Stimulated activated CD4-positive, alpha-beta T cell treated with anti-CD3 and anti-CD28 coated beads, Interleukin-1b, Interleukin-23, amount 100 ng/mL, for 48 hours (primary cell): ENCODE measurements around the gene NDUFB5.
"Not testable (repeated sequence)": the region's sequence is repeated elsewhere in the genome, so short reads cannot be mapped to it uniquely, and the experiment has no call there.

Source experiments
- DNase-seq: peaks from one replicate; pipeline ENCODE4 v3.0.0-alpha.2; 2020

NDUFB5 gene

DNA sequence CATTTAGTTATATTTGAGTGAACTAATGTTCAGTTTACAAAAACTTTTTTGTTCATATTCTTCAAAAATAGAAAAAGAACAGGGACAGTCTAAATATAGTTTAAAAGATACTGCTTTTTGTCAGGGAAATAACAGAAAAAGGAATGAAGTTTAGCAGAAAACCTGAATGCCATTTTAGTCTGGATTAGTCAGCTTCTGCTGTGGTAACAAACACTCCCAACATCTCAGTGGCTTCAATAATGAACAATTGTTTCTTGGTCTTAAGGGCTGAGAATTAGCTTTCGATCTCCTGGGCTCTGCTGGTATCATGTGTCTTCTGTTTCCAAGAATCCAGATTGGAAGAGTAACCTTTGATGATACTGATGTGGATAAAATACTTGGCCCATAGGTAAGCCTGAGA, 35.9 kb downstream of the NDUFB5 start:
- DNase-seq: no peak

DNA sequence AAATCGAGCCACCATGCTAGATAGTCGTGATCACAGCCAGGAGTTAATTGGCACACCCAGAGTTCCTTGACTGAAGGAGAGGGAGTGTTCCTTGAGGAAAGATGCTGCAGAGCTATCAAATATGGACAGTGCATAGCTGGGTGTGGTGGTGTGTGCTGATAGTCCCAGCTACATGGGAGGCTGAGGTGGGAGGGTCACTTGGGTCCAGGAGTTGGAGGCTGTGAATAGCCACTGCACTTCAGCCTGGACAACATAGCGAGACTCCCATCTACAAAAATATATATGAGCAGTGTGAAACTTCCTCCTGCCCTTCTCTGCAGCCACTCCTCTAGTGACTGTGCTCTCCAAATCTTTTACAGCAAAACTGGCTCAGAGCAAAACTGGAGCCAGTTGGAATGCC, 38.3 kb downstream of the NDUFB5 start:
- DNase-seq: no peak

DNA sequence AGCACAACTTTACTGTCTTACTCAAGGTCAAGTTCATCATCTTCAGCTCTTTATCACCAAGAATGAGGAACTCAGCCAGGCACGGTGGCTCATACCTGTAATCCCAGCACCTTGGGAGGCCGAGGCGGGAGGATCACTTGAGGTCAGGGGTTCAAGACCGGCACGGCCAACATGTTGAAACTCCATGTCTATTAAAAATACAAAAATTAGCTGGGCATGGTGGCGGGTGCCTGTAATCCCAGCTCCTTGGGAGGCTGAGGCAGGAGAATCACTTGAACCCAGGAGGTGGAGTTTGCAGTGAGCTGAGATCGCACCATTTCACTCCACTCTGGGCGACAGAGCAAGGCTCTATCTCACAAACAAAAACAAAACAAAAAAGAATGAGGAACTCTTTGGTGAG, 39.2 kb downstream of the NDUFB5 start:
- not testable (repeated sequence) for DNase-seq

DNA sequence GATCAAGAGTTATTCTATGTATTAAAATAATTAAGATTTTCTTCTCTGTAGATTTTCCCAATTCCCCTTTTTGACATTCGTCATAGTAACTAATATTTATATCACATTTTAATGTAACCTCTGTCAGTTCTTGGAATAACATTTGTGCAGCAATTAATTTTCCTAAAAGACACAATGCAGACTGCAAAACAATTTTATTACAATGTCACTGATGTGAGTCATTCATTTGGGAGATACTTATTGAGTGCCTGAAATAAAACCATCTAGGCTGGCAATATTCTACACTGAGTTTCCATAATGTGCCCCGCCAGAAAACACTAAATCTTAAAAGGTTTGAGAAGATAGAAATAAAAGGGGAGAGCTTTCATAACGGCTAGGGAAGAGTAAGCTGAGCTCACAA, 41.6 kb downstream of the NDUFB5 start:
- no peak for DNase-seq

DNA sequence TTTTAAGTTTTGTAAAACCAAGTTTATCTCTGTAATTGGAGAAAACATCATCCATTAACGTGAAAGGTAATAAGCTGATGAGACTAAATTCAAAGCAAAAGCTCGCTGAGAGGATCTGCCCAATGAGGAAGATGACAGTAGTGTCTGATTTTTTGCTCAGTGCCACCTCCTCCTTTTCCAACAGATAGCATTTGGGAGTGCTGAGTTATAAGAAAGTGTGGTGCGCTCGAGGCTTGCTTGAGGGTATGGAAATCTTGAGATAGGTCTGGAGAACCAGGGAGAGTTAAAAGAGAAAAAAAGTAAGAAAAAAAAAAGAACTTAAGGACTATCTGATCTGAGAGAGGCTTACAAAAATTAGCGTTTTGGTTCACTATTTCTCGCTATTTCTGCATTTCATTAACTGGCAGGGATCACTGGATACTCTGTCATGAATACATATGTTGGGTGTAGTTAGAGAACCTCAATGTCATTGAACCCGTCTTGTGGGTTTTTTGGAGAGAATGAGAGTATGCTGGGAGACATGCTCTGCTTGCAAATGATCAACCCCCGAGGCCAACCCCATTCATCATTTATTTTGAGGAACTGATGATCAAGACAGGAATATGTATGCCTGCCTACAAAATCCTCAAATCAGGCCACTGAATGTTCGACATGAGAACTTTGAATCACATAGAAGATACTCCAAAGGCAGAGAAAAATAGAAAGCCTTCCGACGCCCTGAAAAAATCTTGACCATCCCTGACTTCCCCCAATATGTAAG, 47.3 kb downstream of the NDUFB5 start:
- no peak for DNase-seq

DNA sequence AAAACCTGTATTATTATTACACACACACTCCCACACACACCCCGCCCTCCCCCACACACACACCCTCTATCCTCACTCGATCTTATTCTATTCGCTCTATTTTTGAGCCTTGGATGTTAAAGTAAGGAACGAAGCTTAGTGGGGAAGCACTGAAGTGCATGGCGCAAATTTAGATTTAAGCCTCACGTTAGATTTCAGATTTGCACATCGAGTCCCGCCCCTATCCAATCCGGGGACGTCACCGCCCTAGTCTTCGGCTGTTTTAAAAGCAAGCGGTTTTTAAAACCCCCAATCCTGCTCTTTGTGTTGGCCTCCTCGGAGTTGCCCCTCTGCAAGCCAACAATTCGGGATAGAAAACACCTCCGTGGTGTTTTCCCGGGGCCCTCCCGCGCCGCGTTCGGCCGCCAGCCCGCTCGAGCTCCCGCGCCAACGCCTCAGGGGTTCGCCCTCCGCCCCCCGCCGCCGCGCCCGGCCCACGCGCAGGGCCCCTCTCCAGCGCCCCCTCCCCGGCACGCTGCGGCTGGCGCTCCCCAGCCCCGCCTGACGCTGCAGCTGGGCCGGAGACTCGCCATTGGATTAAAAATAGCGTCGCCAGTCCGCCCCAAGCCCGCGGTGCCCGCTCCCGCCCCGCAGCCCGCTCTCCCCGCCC, 48.0 kb downstream of the NDUFB5 start, which contains the start of gene USP13:
USP13 (plus strand) TSS at position 594 of the 649 bp plus-strand sequence. CDS start 186 bp downstream, outside the sequence.
- peak; percentile 60 for DNase-seq

DNA sequence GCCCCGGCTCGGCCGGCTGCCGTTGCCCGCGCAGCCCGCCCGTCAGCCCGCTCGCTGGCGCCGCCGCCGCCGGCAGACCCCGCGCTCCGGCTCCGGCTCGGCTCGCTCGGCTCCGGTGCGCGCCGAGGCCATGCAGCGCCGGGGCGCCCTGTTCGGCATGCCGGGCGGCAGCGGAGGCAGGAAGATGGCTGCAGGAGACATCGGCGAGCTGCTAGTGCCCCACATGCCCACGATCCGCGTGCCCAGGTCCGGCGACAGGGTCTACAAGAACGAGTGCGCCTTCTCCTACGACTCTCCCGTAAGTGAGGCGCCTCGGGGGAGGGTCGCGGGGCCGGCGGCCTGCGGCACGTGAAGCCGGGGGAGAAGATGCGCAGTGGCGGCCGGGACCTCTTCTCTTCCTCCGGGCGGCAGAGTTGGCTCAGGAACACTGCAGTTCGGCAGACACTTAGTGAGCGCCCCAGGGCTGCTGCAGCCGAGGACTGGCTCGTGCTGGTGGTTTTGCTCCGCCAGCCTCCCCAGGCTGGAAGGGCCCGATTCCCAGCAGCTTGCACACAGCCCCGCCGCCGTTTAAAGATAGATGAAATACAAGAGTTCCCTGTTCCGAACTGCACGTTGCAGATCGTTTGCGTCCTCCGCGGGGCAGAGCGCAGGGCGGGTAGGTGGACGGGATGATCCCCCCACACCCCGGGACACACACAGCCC, 48.7 kb downstream of the NDUFB5 start:
- DNase-seq: peak; percentile 63

DNA sequence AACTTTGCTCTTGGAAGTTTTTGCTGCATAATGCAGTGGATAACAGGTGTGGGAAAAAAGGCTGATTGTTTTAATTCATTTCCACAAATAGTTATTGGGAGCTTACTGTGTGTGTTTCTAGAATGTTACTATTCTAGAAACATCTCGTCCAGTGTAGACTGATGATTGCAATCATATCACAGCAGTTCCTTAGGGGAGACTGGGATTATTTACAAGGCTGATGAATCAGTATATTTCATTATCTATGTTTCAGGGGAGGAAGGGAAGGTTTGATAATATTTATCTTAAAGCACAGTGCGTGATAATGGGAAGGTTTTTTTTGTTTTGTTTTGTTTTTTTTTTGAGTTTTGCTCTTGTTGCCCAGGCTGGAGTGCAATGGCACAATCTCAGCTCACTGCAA, 50.6 kb downstream of the NDUFB5 start:
- no peak for DNase-seq

DNA sequence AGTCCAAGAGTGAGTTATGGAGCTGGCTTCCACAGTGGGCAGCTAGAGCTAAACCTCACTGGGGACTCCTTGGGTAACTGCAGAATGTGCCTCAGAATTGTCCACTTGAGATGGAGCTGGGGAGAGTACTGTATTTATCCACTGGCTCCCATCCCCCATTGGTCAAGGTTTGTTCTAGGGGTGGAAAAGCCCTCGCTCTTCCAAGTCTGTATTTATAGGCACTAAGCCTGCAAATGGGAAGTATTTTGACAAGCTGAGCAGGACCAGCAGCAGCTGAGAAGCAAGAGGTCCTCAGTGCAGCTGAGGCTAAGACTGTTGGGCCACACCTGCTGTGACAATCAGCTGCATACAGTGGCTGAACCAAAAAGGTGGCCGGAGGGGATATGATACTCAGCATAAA, 54.0 kb downstream of the NDUFB5 start:
- no peak for DNase-seq

DNA sequence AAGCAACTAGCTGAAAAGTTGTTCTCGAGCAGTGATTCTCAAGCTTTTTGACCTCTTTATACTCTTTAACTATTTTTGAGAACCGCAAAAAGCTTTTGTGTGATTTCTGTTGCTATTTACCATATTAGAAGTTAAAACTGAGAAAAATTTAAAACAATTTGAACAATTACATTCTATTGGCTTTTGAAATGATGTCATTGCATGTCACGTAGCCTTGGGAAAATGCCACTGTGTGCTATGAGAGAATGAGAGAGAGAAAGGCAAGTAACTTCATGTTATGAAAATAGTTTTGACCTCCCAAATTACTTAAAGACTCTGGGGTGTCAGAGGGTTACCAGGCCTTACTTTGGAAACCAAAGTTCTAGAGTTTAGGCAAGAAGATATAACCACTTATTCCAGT, 56.3 kb downstream of the NDUFB5 start:
- no peak for DNase-seq

DNA sequence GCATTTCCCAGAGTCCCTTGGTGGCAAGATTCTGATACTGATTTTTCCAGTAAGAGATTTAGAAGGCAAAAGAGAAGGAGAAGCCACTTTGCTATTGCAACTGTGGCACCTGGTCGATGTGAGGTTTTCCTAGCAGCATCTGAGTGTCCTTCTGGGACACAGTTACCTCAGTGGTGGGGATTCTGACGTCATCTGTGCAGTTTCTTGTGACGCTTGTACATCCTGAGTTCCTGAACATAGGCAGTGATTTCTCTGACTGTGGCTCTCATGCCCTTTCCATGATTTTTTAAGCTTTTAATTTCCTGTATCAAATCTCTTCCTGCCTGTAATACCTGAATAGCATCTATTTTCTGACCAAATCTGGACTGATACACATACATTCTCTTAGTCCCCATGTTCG, 57.2 kb downstream of the NDUFB5 start:
- no peak for DNase-seq

DNA sequence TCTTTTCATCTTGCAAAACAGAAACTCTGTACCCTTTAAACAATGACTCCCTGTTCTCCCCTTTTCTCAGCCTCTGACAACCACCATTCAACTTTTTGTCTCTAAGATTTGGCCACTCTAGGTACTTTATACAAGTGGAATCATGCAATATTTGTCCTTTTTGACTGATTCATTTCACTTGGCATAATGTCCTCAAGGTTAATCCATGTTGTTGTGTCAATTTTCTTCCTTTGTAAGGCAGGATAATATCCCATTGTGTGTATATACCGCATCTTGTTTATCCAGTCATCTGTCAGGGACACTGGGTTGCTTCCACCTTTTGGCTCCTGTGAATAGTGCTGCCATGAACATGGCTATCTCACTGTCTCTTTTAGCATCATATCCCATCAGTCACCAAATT, 58.5 kb downstream of the NDUFB5 start:
- no peak for DNase-seq

DNA sequence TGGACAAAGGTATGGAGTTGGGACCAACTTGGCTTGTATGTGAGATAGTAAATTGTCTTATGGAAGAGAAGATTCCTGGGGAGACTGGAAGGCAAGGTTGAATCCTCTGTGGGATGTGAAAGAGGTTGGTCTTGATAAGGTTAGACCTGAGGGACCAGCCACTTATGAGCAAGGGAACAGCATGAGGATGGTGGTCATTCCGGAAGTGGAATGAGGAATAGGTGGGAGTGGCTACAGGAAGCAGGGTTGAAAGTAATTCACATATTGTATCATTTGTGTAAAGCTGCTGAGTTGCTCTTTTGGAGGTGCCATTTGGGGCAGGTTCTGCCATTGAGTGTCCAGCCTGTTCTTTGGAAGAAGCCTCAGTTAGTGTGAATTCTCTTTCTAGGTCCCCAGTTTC, 61.4 kb downstream of the NDUFB5 start:
- no peak for DNase-seq

DNA sequence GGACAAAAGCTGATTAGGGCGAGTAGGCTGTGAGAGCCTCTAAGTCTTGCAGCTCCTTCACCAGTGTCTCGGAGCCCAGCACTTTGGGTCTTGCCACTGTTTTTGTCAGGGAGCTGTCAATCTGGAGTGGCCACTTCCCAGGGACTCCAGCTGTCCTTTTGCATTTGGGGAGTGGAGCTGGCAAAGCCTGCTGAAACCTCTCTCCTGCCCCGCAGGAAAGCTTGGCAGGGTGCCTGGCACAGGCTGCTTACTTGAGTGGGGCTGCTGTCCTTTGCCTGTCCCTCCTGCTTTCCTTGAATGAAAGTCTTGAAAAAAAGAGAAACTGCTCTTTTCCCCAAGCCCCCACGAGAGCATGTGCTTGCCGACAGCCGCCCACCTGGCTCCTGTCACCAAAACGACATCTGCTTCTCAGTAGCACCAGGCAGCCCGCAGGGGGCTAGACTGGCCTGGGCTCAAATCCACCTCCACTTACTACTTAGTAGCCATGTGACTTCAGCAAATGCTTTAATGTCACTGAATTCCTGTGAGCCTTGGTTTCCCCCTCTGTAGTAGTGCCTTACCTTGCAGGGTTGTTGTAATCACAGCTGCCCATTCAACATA, 61.9 kb downstream of the NDUFB5 start:
- DNase-seq: no peak

DNA sequence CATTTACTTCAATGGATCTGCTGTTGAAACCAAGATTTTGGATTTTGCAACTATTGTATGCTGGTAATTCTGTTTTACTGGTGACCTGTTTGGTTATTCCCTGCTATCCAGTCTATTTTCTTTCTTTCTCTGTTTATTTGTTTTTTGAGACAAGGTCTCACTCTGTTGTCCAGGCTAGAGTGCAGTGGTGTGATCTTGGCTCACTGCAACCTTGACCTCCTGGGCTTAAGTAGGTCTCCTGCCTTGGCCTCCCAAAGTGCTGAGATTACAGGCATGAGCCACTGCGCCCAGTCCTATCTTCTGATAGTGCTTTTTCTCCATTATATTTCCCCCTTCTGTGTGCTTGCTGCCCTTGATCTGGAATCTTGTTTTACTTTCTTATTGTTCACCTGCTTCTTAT, 63.8 kb downstream of the NDUFB5 start:
- no peak for DNase-seq

DNA sequence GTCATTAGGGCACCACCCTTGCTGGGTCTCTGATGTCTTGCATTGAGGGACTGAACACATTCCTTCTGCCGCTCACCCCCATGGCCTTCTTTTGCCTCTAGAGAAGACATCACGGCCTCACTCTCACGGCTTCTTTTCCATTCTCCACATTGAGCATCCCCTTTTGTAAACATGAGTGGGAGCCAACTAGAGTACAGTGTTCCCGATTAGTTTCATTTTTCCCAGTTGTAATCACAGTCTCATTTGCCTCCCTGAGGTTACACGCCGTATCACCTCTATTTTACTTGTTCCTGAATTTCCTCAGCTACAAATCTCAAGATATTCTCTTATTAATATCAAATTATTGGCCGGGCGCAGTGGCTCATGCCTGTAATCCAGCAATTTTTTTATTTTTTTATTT, 65.7 kb downstream of the NDUFB5 start:
- DNase-seq: no peak

DNA sequence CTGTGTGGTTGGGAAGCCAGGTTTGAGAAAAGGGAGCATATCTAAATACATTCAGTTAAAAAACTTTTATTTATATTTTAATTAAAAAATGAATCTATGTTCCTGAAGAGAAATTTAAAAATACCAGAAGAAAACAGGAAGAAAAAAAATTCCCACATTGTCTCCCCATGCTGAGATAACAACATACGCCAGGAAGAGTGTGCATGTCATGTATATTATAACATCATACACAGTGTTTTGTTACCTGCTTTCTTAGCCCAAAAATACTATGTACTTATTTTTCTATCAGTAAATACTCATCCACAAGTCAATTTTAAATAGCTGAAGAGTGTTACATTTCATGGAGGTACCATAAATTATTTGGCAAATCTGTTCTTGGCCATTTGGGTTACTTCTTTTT, 66.7 kb downstream of the NDUFB5 start:
- no peak for DNase-seq

DNA sequence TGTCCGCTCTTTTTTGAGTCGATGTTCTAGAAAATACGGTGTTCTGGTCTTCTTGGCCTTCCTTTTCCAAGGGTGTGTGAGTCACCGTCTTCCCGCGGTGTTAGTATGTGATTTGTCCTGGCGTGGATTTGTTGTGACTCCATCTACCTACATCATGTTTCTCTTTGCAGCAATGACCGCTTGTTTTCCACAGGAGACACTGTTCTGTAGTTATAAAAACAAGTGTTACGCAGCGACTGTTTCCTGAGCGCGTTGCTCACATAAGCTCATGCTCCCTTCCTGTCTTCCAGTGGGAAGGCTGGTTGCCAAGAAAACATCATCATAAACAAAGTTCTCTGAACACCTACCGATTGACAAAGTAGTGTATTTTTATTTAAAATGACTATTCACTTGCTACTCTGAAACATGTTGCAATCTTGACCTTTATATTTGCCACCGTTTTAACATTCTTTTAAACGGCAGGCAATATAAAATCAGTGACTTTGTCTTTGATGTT, 67.2 kb downstream of the NDUFB5 start:
- DNase-seq: no peak

DNA sequence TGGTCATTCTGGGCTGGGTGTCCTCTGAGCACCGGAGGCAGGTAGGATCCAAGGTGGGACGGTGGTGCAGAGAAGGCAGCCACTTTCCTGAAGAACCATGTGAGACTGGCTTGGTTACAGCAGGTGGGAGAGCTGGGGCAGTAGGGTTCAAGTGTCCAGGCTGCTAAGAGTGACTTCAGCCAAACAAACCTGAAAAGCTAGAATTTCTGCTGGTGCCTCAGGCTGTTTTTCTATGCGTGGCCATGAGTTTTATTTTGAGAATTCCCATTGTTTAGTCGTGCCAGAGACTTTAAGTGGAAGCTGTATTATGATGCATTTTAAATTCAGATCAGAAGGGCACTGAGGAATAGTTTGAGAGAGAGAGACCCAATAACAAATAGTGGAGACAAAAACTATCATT, 68.3 kb downstream of the NDUFB5 start:
- no peak for DNase-seq

DNA sequence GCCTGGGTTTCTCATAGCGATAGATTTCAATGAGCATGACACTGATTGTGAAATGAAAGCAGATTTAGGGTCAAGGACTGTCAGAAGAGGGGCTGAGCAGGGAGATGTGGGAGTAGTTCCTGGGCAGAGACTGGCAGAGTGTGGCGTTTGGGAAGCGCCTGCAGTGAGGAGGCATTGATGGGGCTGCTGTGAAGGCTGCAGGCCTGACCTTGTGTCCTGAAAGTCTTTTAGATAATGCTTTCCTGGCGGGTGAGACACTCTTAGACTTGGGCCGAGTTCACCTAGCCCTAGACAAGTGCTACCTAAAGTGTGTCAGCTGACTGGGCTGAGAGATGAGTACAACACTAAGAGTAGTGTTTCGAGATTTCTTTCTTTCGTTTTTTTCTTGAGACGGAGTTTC, 68.9 kb downstream of the NDUFB5 start:
- DNase-seq: no peak

DNA sequence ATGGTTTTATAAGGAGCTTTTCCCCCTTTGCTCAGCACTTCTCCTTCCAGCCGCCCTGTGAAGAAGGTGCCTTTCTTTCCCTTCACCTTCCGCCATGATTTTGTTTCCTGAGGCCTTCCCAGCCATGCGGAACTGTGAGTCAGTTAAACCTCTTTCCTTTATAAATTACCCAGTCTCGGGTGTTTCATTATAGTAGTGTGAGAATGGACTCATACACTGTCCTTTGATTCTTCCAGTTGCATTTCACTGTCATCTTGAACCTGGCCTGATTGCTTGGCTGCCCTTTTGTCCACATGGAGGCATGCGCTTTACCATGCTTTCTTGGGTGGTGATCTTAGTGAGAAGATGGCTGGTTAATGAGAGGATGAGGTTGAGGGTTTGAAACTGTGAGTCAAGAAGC, 71.5 kb downstream of the NDUFB5 start:
- DNase-seq: no peak
